Hindlimb muscle (tissue), 1 donor: ENCODE data around the gene PARL. TPM values are rescaled to one million over a fixed set of nuclear protein-coding genes. Genes with fewer than 3 reads are reported as not detected.
A peak's percentile ranks its signal among the peaks of the same experiment; 100 is the strongest.

Experiments
- DNase-seq: peaks from one replicate; pipeline ENCODE4 v3.0.0-alpha.2; 2013
- polyA plus RNA-seq: library from polyadenylated mRNA; unstranded; fragments of 120-200 nt; gene quantifications from one replicate; pipeline ENCODE4 v1.2.1, GENCODE V29; 2013; ENCODE audit not compliant: insufficient read length

PARL gene
- polyA plus RNA-seq, 1 donor: 35.5 TPM

- DNase-seq: no peak
These were observed 38.9 kb downstream of the PARL start for GRCh38 chr3:183845608-183846288.

- no peak for DNase-seq
These were observed 39.6 kb downstream of the PARL start for GRCh38 chr3:183845090-183845489.

- no peak for DNase-seq
These were observed 40.1 kb downstream of the PARL start for GRCh38 chr3:183844606-183845005.

GRCh38 chr3:183839751-183840150 is 44.9 kb downstream of the PARL start:
- no peak for DNase-seq

- DNase-seq: no peak
These were observed 46.8 kb downstream of the PARL start for GRCh38 chr3:183837894-183838293.

- no peak for DNase-seq
These were observed 47.3 kb downstream of the PARL start for GRCh38 chr3:183837390-183837789.

GRCh38 chr3:183833516-183833915 is 51.2 kb downstream of the PARL start:
- no peak for DNase-seq

GRCh38 chr3:183830187-183830586 is 54.5 kb downstream of the PARL start:
- DNase-seq: no peak

- DNase-seq: no peak
These were observed 55.2 kb downstream of the PARL start for GRCh38 chr3:183829466-183829865.

- no peak for DNase-seq
These were observed 56.2 kb downstream of the PARL start for GRCh38 chr3:183828538-183828870.

GRCh38 chr3:183827809-183828537 is 56.7 kb downstream of the PARL start:
- DNase-seq: no peak

GRCh38 chr3:183826448-183827250 is 58.0 kb downstream of the PARL start:
- DNase-seq: no peak

GRCh38 chr3:183825456-183826161 is 59.1 kb downstream of the PARL start, which contains the start of gene MAP6D1:
MAP6D1 (minus strand) TSS chr3:183825577; CDS start chr3:183825547, 30 bp downstream.
- peak; percentile 46 for DNase-seq

- no peak for DNase-seq
These were observed 59.8 kb downstream of the PARL start for GRCh38 chr3:183824761-183825455.

GRCh38 chr3:183823963-183824362 is 60.7 kb downstream of the PARL start:
- DNase-seq: no peak

GRCh38 chr3:183822631-183823030 is 62.0 kb downstream of the PARL start:
- no peak for DNase-seq

- DNase-seq: no peak
These were observed 64.8 kb downstream of the PARL start for GRCh38 chr3:183819831-183820230.

- no peak for DNase-seq
These were observed 65.7 kb downstream of the PARL start for GRCh38 chr3:183818706-183819624.

- no peak for DNase-seq
These were observed 66.5 kb downstream of the PARL start for GRCh38 chr3:183818041-183818620.

- DNase-seq: no peak
These were observed 67.0 kb downstream of the PARL start for GRCh38 chr3:183817639-183818038.
